ENCODE data around the gene SERPINA7. TPM values are rescaled to one million over a fixed set of nuclear protein-coding genes. Genes with fewer than 3 reads are reported as not detected.
"Not testable (repeated sequence)": the region's sequence is repeated elsewhere in the genome, so short reads cannot be mapped to it uniquely, and the experiment has no call there.

The SERPINA7 gene
- total and polyA plus RNA-seq, 2 donors (not counting 1 experiment from before 2014, with no cell fraction given): not detected

DNA sequence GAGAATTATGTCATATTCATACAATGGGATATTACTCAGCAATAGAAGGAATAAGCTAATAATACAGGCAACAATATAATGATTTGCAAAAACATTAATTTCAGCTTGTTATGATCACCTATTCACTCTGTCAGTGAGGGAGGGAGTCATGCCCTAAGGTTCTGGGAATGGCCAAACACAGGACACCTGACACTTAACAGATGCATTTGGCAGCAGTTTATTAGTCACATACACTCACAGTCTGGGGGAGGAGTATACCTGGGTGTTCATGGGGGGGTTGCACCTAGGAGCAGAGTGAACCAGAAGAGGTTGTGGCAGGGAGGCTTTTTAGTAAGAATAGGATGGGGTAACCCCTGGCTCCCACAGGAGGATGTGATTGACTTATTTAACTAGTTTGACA lies 38.3 kb downstream of the SERPINA7 start:
- TF ChIP-seq, protein P1, sequence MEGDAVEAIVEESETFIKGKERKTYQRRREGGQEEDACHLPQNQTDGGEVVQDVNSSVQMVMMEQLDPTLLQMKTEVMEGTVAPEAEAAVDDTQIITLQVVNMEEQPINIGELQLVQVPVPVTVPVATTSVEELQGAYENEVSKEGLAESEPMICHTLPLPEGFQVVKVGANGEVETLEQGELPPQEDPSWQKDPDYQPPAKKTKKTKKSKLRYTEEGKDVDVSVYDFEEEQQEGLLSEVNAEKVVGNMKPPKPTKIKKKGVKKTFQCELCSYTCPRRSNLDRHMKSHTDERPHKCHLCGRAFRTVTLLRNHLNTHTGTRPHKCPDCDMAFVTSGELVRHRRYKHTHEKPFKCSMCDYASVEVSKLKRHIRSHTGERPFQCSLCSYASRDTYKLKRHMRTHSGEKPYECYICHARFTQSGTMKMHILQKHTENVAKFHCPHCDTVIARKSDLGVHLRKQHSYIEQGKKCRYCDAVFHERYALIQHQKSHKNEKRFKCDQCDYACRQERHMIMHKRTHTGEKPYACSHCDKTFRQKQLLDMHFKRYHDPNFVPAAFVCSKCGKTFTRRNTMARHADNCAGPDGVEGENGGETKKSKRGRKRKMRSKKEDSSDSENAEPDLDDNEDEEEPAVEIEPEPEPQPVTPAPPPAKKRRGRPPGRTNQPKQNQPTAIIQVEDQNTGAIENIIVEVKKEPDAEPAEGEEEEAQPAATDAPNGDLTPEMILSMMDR (conservative IDR thresholded peaks at IDR 0.05 in 1 of 2, IDR thresholded peaks at IDR 0.05 in 1 of 2; ENCODE audit: low read depth in 1 of 2, low read length in 2 of 2): no peak
- TF ChIP-seq EZH2 (IDR thresholded peaks at IDR 0.05; ENCODE audit: low read length, missing control alignments): no peak
- Histone ChIP-seq H3K79me2 (ENCODE audit: control insufficient read depth, insufficient read depth, low read length) (no peaks in the 10 kb centered on the region), H4K20me1 (ENCODE audit: control insufficient read depth, extremely low read depth, insufficient read depth, low read length) (no peaks in the 10 kb centered on the region), H3K27ac (ENCODE audit: insufficient read depth, low read length) (no peak overlapping the region), H2AFZ (ENCODE audit: low read length) (no peak overlapping the region), H3K9ac (ENCODE audit: insufficient read depth, low read length) (no peak overlapping the region), H3K9me3 (ENCODE audit: control insufficient read depth, insufficient read depth, low read depth, low read length) (no peaks in the 10 kb centered on the region), H3K4me3 (replicated peaks in 1 of 4; ENCODE audit: control extremely low read depth in 1 of 4, insufficient read depth in 1 of 4, low read depth in 3 of 4, low read length in 4 of 4) (no peak overlapping the region), H3K4me2 (ENCODE audit: extremely low read depth, insufficient read depth, low read length) (no peak overlapping the region), H3K4me1 (ENCODE audit: control insufficient read depth, extremely low read depth, insufficient read depth, low read length) (no peaks in the 10 kb centered on the region), H3K36me3 (ENCODE audit: control insufficient read depth, insufficient read depth, low read length) (no peaks in the 10 kb centered on the region), H3K27me3 (ENCODE audit: control insufficient read depth, insufficient read depth, low read length) (no peaks in the 10 kb centered on the region)
- no peak for DNase-seq (ENCODE audit: low read depth in 2 of 2)

DNA sequence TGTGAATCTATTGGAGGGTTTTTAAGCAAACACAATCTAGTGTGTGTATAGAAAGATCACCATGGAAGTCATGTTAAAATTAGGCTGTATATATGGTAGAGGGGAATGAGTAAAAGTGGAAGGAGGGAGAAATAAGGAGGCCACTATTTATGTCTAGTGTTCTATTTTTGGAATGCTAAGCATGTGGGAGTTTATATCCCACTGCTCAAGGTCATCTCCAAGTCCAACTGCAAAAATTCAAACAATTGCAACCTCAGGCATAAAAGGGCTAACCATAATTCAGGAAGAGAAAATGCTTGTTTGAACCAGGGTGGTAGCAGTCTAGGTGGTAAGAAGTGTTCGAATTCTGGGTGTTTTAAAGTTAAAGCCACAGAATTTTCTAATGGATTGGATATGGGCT lies 39.2 kb downstream of the SERPINA7 start:
- no peaks in the 10 kb centered on the region for H3K36me3 ChIP-seq (ENCODE audit: control insufficient read depth, insufficient read depth, low read length)
- H3K4me3 ChIP-seq (replicated peaks in 1 of 4; ENCODE audit: control extremely low read depth in 1 of 4, insufficient read depth in 1 of 4, low read depth in 3 of 4, low read length in 4 of 4): no peak overlapping the region
- no peak overlapping the region for H3K27ac ChIP-seq (ENCODE audit: insufficient read depth, low read length)
- H3K4me2 ChIP-seq (ENCODE audit: extremely low read depth, insufficient read depth, low read length): no peak overlapping the region
- no peaks in the 10 kb centered on the region for H3K4me1 ChIP-seq (ENCODE audit: control insufficient read depth, extremely low read depth, insufficient read depth, low read length)
- no peaks in the 10 kb centered on the region for H4K20me1 ChIP-seq (ENCODE audit: control insufficient read depth, extremely low read depth, insufficient read depth, low read length)
- TF ChIP-seq, protein P1 (conservative IDR thresholded peaks at IDR 0.05 in 1 of 2, IDR thresholded peaks at IDR 0.05 in 1 of 2; ENCODE audit: low read depth in 1 of 2, low read length in 2 of 2): no peak
- no peak for TF ChIP-seq EZH2 (IDR thresholded peaks at IDR 0.05; ENCODE audit: low read length, missing control alignments)
- H3K9me3 ChIP-seq (ENCODE audit: control insufficient read depth, insufficient read depth, low read depth, low read length): no peaks in the 10 kb centered on the region
- no peak for DNase-seq (ENCODE audit: low read depth in 2 of 2)
- H2AFZ ChIP-seq (ENCODE audit: low read length): no peak overlapping the region
- no peak overlapping the region for H3K9ac ChIP-seq (ENCODE audit: insufficient read depth, low read length)
- no peaks in the 10 kb centered on the region for H3K79me2 ChIP-seq (ENCODE audit: control insufficient read depth, insufficient read depth, low read length)
- no peaks in the 10 kb centered on the region for H3K27me3 ChIP-seq (ENCODE audit: control insufficient read depth, insufficient read depth, low read length)

GRCh38 chrX:105988487-105988886 lies 50.0 kb downstream of the SERPINA7 start:
- not testable (repeated sequence) for H3K79me2 ChIP-seq (ENCODE audit: control insufficient read depth, insufficient read depth, low read length); H3K4me1 ChIP-seq (ENCODE audit: control insufficient read depth, extremely low read depth, insufficient read depth, low read length); DNase-seq (ENCODE audit: low read depth in 2 of 2)

More at GRCh38 chrX:105988487-105988886, 50.0 kb downstream of the SERPINA7 start:
- H3K4me2 ChIP-seq (ENCODE audit: extremely low read depth, insufficient read depth, low read length); H3K9me3 ChIP-seq (ENCODE audit: control insufficient read depth, insufficient read depth, low read depth, low read length); H3K4me3 ChIP-seq (replicated peaks in 1 of 4; ENCODE audit: control extremely low read depth in 1 of 4, insufficient read depth in 1 of 4, low read depth in 3 of 4, low read length in 4 of 4); H3K27ac ChIP-seq (ENCODE audit: insufficient read depth, low read length); H3K36me3 ChIP-seq (ENCODE audit: control insufficient read depth, insufficient read depth, low read length); H4K20me1 ChIP-seq (ENCODE audit: control insufficient read depth, extremely low read depth, insufficient read depth, low read length); H3K27me3 ChIP-seq (ENCODE audit: control insufficient read depth, insufficient read depth, low read length); H2AFZ ChIP-seq (ENCODE audit: low read length); H3K9ac ChIP-seq (ENCODE audit: insufficient read depth, low read length): not testable (repeated sequence)

Other genes starting within 250 kb of the SERPINA7 start
- gene NRK, start 216.2 kb downstream of the SERPINA7 start, total RNA-seq: 0.50 and 0.77 TPM in 2 replicates
- 0.30 and 1.4 TPM in 2 replicates for gene NRK, start 216.2 kb downstream of the SERPINA7 start, polyA plus RNA-seq
- gene PWWP3B, start 129.6 kb upstream of the SERPINA7 start, total RNA-seq: under 0.01 TPM in 1 of 2 replicates, not detected in the other
- gene PWWP3B, start 129.6 kb upstream of the SERPINA7 start, polyA plus RNA-seq: not detected in 2 replicates